HCT116 (cell line): ENCODE results near the gene OSBPL10. TPM values are rescaled to one million over a fixed set of nuclear protein-coding genes. Genes with fewer than 3 reads are reported as not detected.

Experiments
- ATAC-seq: fragments of 200-7000 bp; cut with Tn5 transposase; 2 replicates; pipeline ENCODE4 v1.9.1; 2020; ENCODE audit warnings: mild to moderate bottlenecking, moderate library complexity
- BruUV-seq: library from RNA; stranded (reverse); fragments of 400-500 nt; replicated peaks from 2 replicates; lab custom pipeline; 2021; lab: Mats Ljungman, UMichigan
- CTCF ChIA-PET: fragments of 300-600 bp; sonication (Branson Sonifier 250); formaldehyde crosslinking; loops from one replicate; lab custom pipeline; 2021; ENCODE audit warnings: antibody characterized with exemption; lab: Charles Lee
- POLR2A ChIA-PET: fragments of 300-600, 350-600 bp; sonication (Branson Sonifier 250); formaldehyde crosslinking; loops from one replicate; lab custom pipeline; 2021; ENCODE audit warnings: antibody characterized with exemption; lab: Charles Lee
- RAD21 ChIA-PET, 2 experiments: fragments of 300-600 bp; sonication (Branson Sonifier 250); formaldehyde crosslinking; loops; one replicate each; lab custom pipeline; 2023; ENCODE audit warnings: low total read pairs in 2 of 2; ENCODE audit not compliant: uncharacterized antibody in 2 of 2, unreplicated experiment in 2 of 2, low non-redundant PET in 1 of 2; lab: Charles Lee
- DNase-seq: peaks from one replicate; pipeline ENCODE4 v3.0.0-alpha.2; 2010; ENCODE audit warnings: low read depth, low spot score
- H2AFZ ChIP-seq: fragments of 200-600 bp; shearing (Covaris generic), sonication (generic); 2 replicates; pipeline ENCODE4 v1.6.1; 2017; ENCODE audit warnings: low read depth, mixed run types, mixed read lengths, antibody characterized with exemption, low read length; ENCODE audit not compliant: poor library complexity, severe bottlenecking
- H3K27ac ChIP-seq: 2 replicates; pipeline ENCODE4 v1.5.1; 2012; ENCODE audit warnings: low read depth, low read length
- H3K27me3 ChIP-seq: fragments of 200-600 bp; sonication (generic); 2 replicates; pipeline ENCODE4 v1.6.1; 2016; ENCODE audit warnings: mixed run types, low read length, mixed read lengths; ENCODE audit not compliant: insufficient read depth
- H3K36me3 ChIP-seq, 2 experiments: fragments of 200-500 bp in 1 of 2; fragments of 200-600 bp in 1 of 2; sonication (Bioruptor generic) in 1 of 2; sonication (generic) in 1 of 2; 2 replicates each; pipeline versions ENCODE4 v1.5.1 to v1.6.1; 2014 to 2016; ENCODE audit warnings: low read length in 2 of 2, inconsistent platforms in 1 of 2, mixed read lengths in 1 of 2, mixed run types in 1 of 2; ENCODE audit not compliant: insufficient read depth in 2 of 2, control insufficient read depth in 1 of 2
- H3K4me1 ChIP-seq, 2 experiments: fragments of 200-600 bp in 1 of 2; sonication (generic) in 1 of 2; 2 replicates each; pipeline versions ENCODE4 v1.5.1 to v1.6.1; 2012 to 2017; ENCODE audit warnings: low read length in 2 of 2, inconsistent platforms in 1 of 2, mild to moderate bottlenecking in 1 of 2, mixed read lengths in 1 of 2, mixed run types in 1 of 2, moderate library complexity in 1 of 2; ENCODE audit not compliant: insufficient read depth in 2 of 2, control insufficient read depth in 1 of 2
- H3K4me2 ChIP-seq: fragments of 200-600 bp; sonication (generic); 2 replicates; pipeline ENCODE4 v1.6.1; 2017; ENCODE audit warnings: mixed run types, low read length, mixed read lengths
- H3K4me3 ChIP-seq, 2 experiments: fragments of 200-600 bp in 1 of 2; sonication (generic) in 1 of 2; replicated peaks in 1 of 2; 2 replicates each; pipeline ENCODE4 v1.5.1; 2011 to 2016; ENCODE audit warnings: low read length in 2 of 2, control low read depth in 1 of 2, low read depth in 1 of 2, mild to moderate bottlenecking in 1 of 2, mixed read lengths in 1 of 2, mixed run types in 1 of 2
- H3K79me2 ChIP-seq: fragments of 200-600 bp; sonication (generic); 2 replicates; pipeline ENCODE4 v1.6.1; 2017; ENCODE audit warnings: mild to moderate bottlenecking, mixed run types, low read length, moderate library complexity, mixed read lengths; ENCODE audit not compliant: insufficient read depth
- H3K9ac ChIP-seq: fragments of 200-600 bp; sonication (generic); 2 replicates; pipeline ENCODE4 v1.6.1; 2016; ENCODE audit warnings: low read length, mixed read lengths
- H3K9me2 ChIP-seq: fragments of 200-600 bp; sonication (generic), shearing (Covaris generic); 2 replicates; pipeline ENCODE4 v1.6.1; 2017; ENCODE audit warnings: mixed run types, mild to moderate bottlenecking, moderate library complexity; ENCODE audit not compliant: insufficient read depth
- H3K9me3 ChIP-seq, 2 experiments: fragments of 200-500 bp in 1 of 2; fragments of 200-600 bp in 1 of 2; sonication (Bioruptor generic) in 1 of 2; sonication (generic) in 1 of 2; 2 replicates each; pipeline ENCODE4 v1.6.1; 2014 to 2017; ENCODE audit warnings: low read length in 2 of 2, mixed read lengths in 2 of 2, inconsistent platforms in 1 of 2, low read depth in 1 of 2, mild to moderate bottlenecking in 1 of 2, mixed run types in 1 of 2, moderate library complexity in 1 of 2; ENCODE audit not compliant: control insufficient read depth in 1 of 2, insufficient read depth in 1 of 2
- H4K20me1 ChIP-seq: fragments of 200-600 bp; sonication (generic), shearing (Covaris generic); 2 replicates; pipeline ENCODE4 v1.6.1; 2017; ENCODE audit warnings: mixed run types, mild to moderate bottlenecking, moderate library complexity; ENCODE audit not compliant: insufficient read depth
- CEBPB ChIP-seq: IDR thresholded peaks from 2 replicates; pipeline ENCODE4 v1.6.1; 2012; ENCODE audit warnings: low read depth
- ELF1 ChIP-seq: IDR thresholded peaks from 2 replicates; pipeline ENCODE4 v1.6.1; 2012; ENCODE audit warnings: low read depth, borderline replicate concordance
- EZH2 ChIP-seq: fragments of 200-600 bp; sonication (generic); IDR thresholded peaks from 2 replicates; pipeline ENCODE4 v1.6.1; 2017; ENCODE audit warnings: antibody characterized with exemption, mixed run types
- EZH2phosphoT487 ChIP-seq: fragments of 200-600 bp; IDR thresholded peaks from 2 replicates; pipeline ENCODE4 v1.6.1; 2018; ENCODE audit warnings: antibody characterized with exemption, borderline replicate concordance
- FOSL1 ChIP-seq: IDR thresholded peaks from 2 replicates; pipeline ENCODE4 v1.6.1; 2012; ENCODE audit warnings: low read depth
- POLR2AphosphoS5 ChIP-seq: IDR thresholded peaks from 2 replicates; pipeline ENCODE4 v1.6.1; 2011; ENCODE audit warnings: mild to moderate bottlenecking, low read depth, low read length, moderate library complexity
- SP1 ChIP-seq: IDR thresholded peaks from 2 replicates; pipeline ENCODE4 v1.6.1; 2012; ENCODE audit warnings: low read depth
- TCF7L2 ChIP-seq: IDR thresholded peaks from 2 replicates; pipeline ENCODE4 v1.7.0; 2011; ENCODE audit warnings: borderline replicate concordance, inconsistent platforms; ENCODE audit not compliant: insufficient read depth, insufficient read length; ENCODE audit errors: extremely low read depth
- YY1 ChIP-seq: IDR thresholded peaks from 2 replicates; pipeline ENCODE4 v1.6.1; 2011; ENCODE audit warnings: low read length, low read depth, moderate library complexity, mild to moderate bottlenecking; ENCODE audit not compliant: insufficient replicate concordance; ENCODE audit errors: extremely low read depth
- ZNF274 ChIP-seq: fragments of 200-500 bp; sonication (Bioruptor generic); IDR thresholded peaks from 2 replicates; pipeline ENCODE4 v1.6.1; 2014; ENCODE audit warnings: mild to moderate bottlenecking, low read depth, low read length, inconsistent platforms
- intact Hi-C: fragments of 100-400 bp; cut with micrococcal nuclease; formaldehyde crosslinking; loops from 2 replicates; pipeline ENCODE4 v1.10.0; 2022
- total RNA-seq: library from RNA; stranded (reverse); gene quantifications from one replicate; pipeline ENCODE4 v1.2.1, GENCODE V29; 2021; ENCODE audit not compliant: unreplicated experiment
- TF ChIP-seq, protein P1 (sequence below): IDR thresholded peaks from 2 replicates; pipeline ENCODE4 v1.6.1; 2012; ENCODE audit warnings: low read depth
- TF ChIP-seq, protein P2 (sequence below), 3 experiments: fragments of 200-600 bp in 1 of 3; sonication (generic) in 1 of 3; IDR thresholded peaks in 2 of 3; conservative IDR thresholded peaks in 1 of 3; 2 replicates each; pipeline ENCODE4 v1.5.1; 2012 to 2017; ENCODE audit warnings: low read depth in 2 of 3, low read length in 2 of 3, antibody characterized with exemption in 1 of 3, borderline replicate concordance in 1 of 3, control low read depth in 1 of 3, mild to moderate bottlenecking in 1 of 3, mixed read lengths in 1 of 3, mixed run types in 1 of 3, moderate library complexity in 1 of 3; ENCODE audit not compliant: insufficient read depth in 1 of 3
- TF ChIP-seq, protein P3 (sequence below): IDR thresholded peaks from 2 replicates; pipeline ENCODE4 v1.6.1; 2012

The OSBPL10 gene
- total RNA-seq, 1 experiment from 2014 or later, result 25.8 TPM

DNA sequence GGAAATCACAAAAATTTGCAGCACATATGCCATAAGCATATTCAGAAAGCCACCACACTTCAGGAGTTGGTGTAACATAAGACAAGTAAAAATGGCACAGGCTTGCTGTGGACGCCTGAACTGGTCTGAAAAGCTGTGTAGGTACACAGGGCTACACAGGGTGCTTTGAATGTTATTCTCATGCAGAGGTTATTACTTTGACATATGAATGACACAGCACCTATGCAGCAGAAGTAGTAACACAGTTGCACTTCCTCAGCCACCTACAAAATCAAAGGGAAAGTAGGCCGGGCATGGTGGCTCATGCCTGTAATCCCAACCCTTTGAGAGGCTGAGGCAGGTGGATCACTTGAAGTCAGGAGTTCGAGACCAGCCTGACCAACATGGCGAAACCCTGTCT lies 54.5 kb downstream of the OSBPL10 start:
- Histone ChIP-seq H3K4me3 (no peak overlapping the region), H3K9me2 (no peaks in the 10 kb centered on the region), H4K20me1 (no peaks in the 10 kb centered on the region), H3K27me3 (no peaks in the 10 kb centered on the region), H3K9me3 (no peaks in the 10 kb centered on the region), H3K9ac (no peak overlapping the region), H3K4me2 (no peak overlapping the region), H3K4me1 (peaks cover 14 to 19% of the 10 kb centered on the region in 2 experiments; a peak in 3 of 4 replicates), H2AFZ (no peak overlapping the region), H3K79me2 (no peaks in the 10 kb centered on the region), H3K27ac (no peak overlapping the region), H3K36me3 (no peaks in the 10 kb centered on the region)
- CTCF ChIA-PET, result no interaction called here
- intact Hi-C loops, result loop anchor here (5.0 kb wide), 1 partner anchor 729 kb away; no protein-coding TSS in a partner anchor
- DNase-seq, result no peak
- no TSS peak for BruUV-seq
- RAD21 ChIA-PET, result no interaction called here
- no peak for TF ChIP-seq CEBPB
- no peak for TF ChIP-seq ZNF274
- TF ChIP-seq, protein P1, sequence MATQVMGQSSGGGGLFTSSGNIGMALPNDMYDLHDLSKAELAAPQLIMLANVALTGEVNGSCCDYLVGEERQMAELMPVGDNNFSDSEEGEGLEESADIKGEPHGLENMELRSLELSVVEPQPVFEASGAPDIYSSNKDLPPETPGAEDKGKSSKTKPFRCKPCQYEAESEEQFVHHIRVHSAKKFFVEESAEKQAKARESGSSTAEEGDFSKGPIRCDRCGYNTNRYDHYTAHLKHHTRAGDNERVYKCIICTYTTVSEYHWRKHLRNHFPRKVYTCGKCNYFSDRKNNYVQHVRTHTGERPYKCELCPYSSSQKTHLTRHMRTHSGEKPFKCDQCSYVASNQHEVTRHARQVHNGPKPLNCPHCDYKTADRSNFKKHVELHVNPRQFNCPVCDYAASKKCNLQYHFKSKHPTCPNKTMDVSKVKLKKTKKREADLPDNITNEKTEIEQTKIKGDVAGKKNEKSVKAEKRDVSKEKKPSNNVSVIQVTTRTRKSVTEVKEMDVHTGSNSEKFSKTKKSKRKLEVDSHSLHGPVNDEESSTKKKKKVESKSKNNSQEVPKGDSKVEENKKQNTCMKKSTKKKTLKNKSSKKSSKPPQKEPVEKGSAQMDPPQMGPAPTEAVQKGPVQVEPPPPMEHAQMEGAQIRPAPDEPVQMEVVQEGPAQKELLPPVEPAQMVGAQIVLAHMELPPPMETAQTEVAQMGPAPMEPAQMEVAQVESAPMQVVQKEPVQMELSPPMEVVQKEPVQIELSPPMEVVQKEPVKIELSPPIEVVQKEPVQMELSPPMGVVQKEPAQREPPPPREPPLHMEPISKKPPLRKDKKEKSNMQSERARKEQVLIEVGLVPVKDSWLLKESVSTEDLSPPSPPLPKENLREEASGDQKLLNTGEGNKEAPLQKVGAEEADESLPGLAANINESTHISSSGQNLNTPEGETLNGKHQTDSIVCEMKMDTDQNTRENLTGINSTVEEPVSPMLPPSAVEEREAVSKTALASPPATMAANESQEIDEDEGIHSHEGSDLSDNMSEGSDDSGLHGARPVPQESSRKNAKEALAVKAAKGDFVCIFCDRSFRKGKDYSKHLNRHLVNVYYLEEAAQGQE, result no peak
- TF ChIP-seq POLR2AphosphoS5, result no peak
- no peak for TF ChIP-seq FOSL1
- no peak for TF ChIP-seq ELF1
- no peak for TF ChIP-seq EZH2
- TF ChIP-seq SP1, result no peak
- TF ChIP-seq, protein P2, sequence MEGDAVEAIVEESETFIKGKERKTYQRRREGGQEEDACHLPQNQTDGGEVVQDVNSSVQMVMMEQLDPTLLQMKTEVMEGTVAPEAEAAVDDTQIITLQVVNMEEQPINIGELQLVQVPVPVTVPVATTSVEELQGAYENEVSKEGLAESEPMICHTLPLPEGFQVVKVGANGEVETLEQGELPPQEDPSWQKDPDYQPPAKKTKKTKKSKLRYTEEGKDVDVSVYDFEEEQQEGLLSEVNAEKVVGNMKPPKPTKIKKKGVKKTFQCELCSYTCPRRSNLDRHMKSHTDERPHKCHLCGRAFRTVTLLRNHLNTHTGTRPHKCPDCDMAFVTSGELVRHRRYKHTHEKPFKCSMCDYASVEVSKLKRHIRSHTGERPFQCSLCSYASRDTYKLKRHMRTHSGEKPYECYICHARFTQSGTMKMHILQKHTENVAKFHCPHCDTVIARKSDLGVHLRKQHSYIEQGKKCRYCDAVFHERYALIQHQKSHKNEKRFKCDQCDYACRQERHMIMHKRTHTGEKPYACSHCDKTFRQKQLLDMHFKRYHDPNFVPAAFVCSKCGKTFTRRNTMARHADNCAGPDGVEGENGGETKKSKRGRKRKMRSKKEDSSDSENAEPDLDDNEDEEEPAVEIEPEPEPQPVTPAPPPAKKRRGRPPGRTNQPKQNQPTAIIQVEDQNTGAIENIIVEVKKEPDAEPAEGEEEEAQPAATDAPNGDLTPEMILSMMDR (IDR thresholded peaks at IDR 0.05 in 2 of 3, conservative IDR thresholded peaks at IDR 0.05 in 1 of 3; ENCODE audit: borderline replicate concordance in 1 of 3, insufficient read depth in 1 of 3, low read depth in 2 of 3, low read length in 2 of 3), result no peak
- no peak for TF ChIP-seq EZH2phosphoT487
- no peak for TF ChIP-seq TCF7L2
- TF ChIP-seq YY1, result no peak
- TF ChIP-seq, protein P3, sequence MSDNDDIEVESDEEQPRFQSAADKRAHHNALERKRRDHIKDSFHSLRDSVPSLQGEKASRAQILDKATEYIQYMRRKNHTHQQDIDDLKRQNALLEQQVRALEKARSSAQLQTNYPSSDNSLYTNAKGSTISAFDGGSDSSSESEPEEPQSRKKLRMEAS, result no peak
- POLR2A ChIA-PET, result no interaction called here
- ATAC-seq, result no peak
